ENCODE results near the gene RBBP8NL.

DNA sequence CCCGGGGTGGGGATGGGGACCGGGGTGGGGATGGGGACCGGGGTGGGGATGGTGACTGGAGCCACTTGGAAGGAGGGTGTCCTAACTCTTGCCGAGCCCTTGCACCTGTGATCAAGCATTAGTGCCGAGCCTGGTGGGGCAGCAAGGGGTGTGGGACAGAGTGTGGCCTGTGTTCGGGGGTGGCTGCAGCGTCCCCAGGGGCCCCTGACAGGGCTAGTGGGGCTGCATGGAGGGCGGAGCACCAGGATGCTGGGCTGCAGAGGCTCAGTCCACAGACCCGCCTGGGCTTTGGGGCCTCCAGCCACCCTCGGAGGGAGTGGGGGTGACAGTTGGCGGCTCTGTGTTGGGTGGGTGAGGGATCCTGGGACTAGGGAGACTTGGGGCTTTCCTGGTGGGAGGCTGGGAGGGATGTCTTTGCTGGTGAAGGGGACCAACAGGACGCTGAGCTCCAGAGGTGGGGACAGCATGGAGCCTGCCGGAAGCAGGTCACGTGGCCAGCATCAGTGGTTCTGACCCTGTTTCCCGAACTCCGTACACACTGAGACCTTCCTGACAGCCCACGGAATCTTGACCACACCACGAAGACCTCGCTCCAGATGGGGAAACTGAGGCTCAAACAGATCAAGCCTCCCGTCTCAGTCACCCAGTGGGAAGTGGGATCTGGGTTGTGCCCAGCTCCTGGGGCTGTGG lies 4.6 kb downstream of the RBBP8NL start:
- TF ChIP-seq, protein P1, sequence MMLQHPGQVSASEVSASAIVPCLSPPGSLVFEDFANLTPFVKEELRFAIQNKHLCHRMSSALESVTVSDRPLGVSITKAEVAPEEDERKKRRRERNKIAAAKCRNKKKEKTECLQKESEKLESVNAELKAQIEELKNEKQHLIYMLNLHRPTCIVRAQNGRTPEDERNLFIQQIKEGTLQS (IDR thresholded peaks at IDR 0.05) = no peak
- TF ChIP-seq, protein P2, sequence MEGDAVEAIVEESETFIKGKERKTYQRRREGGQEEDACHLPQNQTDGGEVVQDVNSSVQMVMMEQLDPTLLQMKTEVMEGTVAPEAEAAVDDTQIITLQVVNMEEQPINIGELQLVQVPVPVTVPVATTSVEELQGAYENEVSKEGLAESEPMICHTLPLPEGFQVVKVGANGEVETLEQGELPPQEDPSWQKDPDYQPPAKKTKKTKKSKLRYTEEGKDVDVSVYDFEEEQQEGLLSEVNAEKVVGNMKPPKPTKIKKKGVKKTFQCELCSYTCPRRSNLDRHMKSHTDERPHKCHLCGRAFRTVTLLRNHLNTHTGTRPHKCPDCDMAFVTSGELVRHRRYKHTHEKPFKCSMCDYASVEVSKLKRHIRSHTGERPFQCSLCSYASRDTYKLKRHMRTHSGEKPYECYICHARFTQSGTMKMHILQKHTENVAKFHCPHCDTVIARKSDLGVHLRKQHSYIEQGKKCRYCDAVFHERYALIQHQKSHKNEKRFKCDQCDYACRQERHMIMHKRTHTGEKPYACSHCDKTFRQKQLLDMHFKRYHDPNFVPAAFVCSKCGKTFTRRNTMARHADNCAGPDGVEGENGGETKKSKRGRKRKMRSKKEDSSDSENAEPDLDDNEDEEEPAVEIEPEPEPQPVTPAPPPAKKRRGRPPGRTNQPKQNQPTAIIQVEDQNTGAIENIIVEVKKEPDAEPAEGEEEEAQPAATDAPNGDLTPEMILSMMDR (IDR thresholded peaks at IDR 0.05; ENCODE audit: low read depth, low read length, missing input control) = no peak
- TF ChIP-seq SP1 (IDR thresholded peaks at IDR 0.05) = no peak
